Keratinocyte (primary cell): ENCODE measurements around the gene TCN2.

ENCODE experiments used
- CTCF ChIP-seq, 3 experiments: IDR thresholded peaks in 1 of 3; conservative IDR thresholded peaks in 1 of 3; optimal IDR thresholded peaks in 1 of 3; 2 replicates in 2 of 3; 3 replicates in 1 of 3; pipeline versions ENCODE3 to v1.5.1; 2011; ENCODE audit warnings: low read length in 3 of 3, mild to moderate bottlenecking in 3 of 3, moderate library complexity in 2 of 3, control low read depth in 1 of 3, inconsistent platforms in 1 of 3; ENCODE audit not compliant: insufficient read depth in 2 of 3; ENCODE audit errors: extremely low read depth in 1 of 3
- EZH2 ChIP-seq: IDR thresholded peaks from one replicate; pipeline ENCODE4 v1.6.1; 2012; ENCODE audit warnings: inconsistent platforms, mild to moderate bottlenecking, low read length, moderate library complexity

- TF ChIP-seq CTCF (optimal IDR thresholded peaks at IDR 0.05 in 1 of 3, IDR thresholded peaks at IDR 0.05 in 1 of 3, conservative IDR thresholded peaks at IDR 0.05 in 1 of 3; ENCODE audit: extremely low read depth in 1 of 3, insufficient read depth in 2 of 3, low read length in 3 of 3) (no peak), EZH2 (no peak)
Measured at GRCh38 chr22:30568137-30568805, 38.7 kb upstream of the TCN2 start.
